ENCODE measurements around the gene CNTNAP2.

CNTNAP2 gene

GRCh38 chr7:146319629-146320028, 203.0 kb downstream of the CNTNAP2 start:
- no peak for DNase-seq

DNA sequence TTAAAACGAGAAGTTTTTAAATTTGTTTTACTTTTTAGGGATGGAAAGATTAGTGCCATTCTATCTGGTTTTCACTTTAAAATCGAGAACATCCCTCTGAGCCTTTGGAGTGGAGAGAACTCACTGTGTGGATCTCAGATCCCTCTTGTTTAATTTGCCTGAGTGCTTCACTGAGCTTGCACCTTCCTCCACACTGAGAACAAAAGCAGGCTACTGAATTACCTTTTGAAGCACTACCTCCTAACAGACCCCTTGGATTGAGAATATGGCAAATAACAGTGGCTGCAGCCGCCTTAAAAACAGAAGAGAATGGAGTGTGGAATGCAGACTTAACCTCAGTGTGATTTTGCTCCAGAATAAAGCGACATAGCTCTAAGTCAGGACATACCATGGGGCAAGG, 204.7 kb downstream of the CNTNAP2 start:
- no peak for DNase-seq

GRCh38 chr7:146331369-146331768, 214.8 kb downstream of the CNTNAP2 start:
- DNase-seq, result no peak

DNA sequence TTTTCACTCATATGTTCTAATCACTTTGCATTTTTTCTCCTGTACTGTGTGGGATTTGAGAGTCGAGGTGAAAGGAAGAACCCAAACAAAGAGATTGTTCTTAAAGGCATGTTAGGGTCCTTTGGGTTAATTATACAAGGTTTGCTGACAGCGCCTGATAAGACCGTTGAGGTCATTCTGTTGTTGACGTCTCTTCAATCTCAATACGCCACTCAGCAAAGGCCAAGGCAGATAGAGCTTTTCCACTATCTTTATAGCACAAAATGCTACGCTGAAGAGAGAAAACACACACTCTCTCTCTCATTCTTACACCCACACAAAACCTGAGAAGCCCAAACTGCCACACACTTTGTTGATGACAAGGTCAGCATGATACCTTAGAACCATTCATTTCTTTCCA, 228.7 kb downstream of the CNTNAP2 start:
- no peak for DNase-seq

DNA sequence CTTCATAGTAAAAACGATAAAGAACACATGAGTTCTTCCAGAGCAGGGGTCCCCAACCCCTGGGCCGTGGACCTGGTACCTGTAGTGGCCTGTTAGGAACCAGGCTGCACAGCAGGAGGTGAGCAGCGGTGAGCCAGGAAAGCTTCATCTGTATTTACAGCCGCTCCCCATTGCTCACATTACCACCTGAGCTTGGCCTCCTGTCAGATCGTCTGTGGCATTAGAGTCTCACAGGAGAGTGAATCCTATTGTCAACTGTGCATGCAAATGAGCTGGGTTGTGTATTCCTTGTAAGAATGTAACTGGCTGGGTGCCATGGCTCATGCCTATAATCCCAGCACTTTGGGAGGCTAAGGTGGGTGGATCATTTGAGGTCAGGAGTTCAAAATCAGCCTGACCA, 229.5 kb downstream of the CNTNAP2 start:
- peak in 1 of 2 experiments; percentile 35 for DNase-seq

DNA sequence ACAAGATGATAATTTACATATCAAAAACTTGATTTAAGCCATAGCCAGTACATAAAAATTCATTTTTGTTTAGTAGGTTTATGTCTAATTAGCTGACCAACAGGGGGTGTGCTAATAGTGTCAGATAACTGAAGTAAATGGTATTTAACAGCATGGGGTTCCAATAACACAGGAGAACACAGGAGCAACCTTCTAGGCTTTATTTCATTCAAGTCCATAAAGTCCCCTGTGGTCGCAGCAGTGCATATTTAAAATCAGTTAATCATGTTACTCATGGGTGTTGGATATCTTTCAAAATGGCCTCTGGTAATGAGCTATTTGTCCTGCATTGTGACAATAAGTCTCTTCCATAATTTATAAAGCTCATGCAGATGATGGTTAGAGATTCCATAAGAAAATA, 238.6 kb downstream of the CNTNAP2 start:
- DNase-seq, result peak in 1 of 2 experiments; percentile 44

GRCh38 chr7:146359176-146359575, 242.6 kb downstream of the CNTNAP2 start:
- DNase-seq, result no peak

- no peak for DNase-seq
Observed at GRCh38 chr7:146366938-146367337, 250.3 kb downstream of the CNTNAP2 start.

DNA sequence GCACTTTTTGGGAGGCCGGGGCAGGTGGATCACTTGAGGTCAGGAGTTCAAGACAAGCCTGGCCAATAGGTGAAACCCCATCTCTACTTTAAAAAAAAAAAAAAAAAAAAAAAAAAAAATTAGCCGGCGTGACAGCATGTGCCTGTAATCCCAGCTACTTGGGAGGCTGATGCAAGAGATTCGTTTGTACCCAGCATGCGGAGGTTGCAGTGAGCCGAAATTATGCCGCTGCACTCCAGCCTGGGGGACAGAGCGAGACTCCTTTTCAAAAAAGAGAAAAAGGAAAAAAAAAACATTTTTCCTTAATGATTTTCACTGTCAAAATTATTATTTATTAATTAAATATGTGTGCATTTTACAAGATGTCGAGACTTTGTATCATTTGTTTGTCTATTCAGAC, 253.6 kb downstream of the CNTNAP2 start:
- no peak for DNase-seq

DNA sequence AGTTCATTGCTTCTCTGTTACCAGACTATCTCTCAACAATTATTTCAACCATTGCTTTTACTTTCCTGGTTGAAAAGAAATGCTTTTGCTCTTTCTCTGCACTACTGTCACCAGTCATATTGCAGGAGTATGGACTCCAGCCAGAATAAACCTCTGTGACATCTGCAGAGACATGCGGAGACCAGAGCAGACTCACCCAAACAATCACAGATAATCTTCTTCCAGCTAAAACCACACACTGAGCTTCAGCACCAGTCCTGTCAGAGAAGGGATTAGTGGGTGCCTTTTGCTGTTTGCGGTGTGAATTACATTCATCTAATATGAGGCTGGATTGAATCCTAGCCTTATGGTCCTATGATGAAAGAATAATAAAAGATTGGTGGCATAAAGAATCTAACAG, 258.6 kb downstream of the CNTNAP2 start:
- peak; percentile 23 to 55 for DNase-seq

- no peak for DNase-seq
Observed at GRCh38 chr7:146378196-146378595, 261.6 kb downstream of the CNTNAP2 start.

GRCh38 chr7:146387140-146387539, 270.5 kb downstream of the CNTNAP2 start:
- no peak for DNase-seq

- DNase-seq, result no peak
Observed at GRCh38 chr7:146388928-146389327, 272.3 kb downstream of the CNTNAP2 start.

DNA sequence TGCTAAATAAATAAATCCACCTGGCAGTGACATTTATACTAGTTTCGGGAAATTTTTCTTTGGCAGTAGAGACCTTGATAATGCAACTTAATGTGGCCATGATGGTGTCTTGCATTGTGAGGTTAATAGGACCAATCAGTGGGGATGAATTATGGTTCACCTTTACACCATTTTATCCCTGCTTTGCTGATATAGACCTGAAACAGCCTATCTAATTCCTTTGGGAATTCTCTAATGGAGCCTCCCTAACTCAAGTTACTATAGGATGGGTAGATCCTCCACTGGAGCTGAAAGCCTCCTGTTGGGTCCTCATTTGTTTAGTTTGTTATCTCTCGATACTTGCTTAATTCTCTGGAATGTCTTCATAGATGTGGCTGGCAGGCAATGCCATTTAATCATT, 276.7 kb downstream of the CNTNAP2 start:
- no peak for DNase-seq

- DNase-seq, result no peak
Observed at GRCh38 chr7:146397141-146397540, 280.5 kb downstream of the CNTNAP2 start.

- no peak for DNase-seq
Observed at GRCh38 chr7:146401939-146402338, 285.3 kb downstream of the CNTNAP2 start.

GRCh38 chr7:146405737-146406136, 289.1 kb downstream of the CNTNAP2 start:
- no peak for DNase-seq

- DNase-seq, result no peak
Observed at GRCh38 chr7:146411975-146412374, 295.4 kb downstream of the CNTNAP2 start.

GRCh38 chr7:146412781-146413180, 296.2 kb downstream of the CNTNAP2 start:
- DNase-seq, result no peak

GRCh38 chr7:146414373-146414772, 297.8 kb downstream of the CNTNAP2 start:
- DNase-seq, result no peak

DNA sequence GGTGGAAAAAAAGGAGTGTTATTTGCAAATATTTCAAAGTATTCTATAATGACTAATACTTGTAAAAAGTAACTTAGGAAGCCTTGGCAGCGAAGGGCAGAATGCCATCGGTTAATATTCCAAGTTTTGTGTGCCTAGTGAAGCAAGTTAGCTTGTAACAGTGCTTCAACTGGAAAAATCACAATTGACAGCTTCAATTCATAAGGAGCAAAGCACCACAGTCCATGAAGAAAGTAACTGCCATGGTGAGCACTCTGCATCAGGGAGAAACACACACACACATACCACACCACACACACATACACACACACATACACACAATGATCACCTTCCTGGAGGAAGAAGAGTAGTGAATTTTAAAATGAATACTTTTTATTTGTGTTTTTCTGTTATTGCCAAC, 298.3 kb downstream of the CNTNAP2 start:
- no peak for DNase-seq

DNA sequence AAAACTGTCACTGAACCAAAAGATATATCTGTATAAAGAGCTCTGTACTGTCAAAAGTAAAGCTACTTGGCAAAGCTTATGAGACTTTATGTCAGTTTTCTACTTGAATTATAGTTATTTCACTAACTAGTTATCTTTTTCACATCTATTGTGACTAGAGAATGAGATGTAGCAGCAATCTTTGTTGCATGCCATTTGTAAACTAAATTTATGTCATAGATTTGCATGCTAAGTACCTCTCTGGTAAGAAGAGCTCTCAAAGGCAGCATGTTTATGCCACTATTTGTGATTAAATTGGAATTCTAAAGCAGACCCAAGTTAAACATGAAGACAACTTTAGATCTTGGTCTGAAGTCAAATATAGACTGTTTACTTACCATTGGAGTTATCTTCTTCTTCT, 300.6 kb downstream of the CNTNAP2 start:
- no peak for DNase-seq

DNA sequence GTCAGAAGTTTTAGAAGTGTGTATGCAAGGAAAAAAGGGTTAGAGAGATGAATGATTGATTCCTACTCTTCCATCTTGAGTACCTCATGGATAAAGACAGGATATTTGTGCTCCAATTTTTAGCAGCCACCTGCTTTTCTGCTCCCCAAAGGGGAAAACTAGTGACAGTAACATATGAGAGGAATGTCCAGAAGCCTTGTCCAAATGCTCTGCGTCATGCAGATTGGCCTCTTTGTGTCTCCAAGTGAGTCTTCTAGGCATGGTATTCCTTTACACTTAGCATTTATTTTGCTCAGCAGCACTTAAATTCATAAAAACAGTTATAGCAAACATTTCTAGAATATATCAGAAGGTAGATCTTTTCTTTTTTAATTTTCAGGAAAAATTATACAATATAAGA, 306.8 kb downstream of the CNTNAP2 start:
- no peak for DNase-seq

DNA sequence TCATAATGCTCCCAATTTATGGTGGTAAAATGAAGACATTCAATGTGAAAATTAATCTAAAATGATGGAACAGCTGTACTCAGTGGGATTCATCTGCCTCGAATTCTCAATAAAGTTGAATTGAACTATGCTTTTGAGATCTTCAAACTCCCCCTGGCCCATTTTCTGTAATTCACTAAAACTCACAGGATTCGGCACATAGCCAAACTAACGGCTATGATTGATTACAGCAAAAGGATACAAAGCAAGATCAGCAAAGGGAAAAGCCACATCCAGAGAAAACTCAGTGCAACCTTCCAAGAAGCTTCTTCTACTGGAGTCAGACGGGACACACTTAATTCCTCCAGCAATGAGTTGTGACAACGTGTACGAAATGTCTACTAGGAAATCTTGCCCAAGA, 307.5 kb downstream of the CNTNAP2 start:
- DNase-seq, result no peak

GRCh38 chr7:146433501-146433900, 316.9 kb downstream of the CNTNAP2 start:
- no peak for DNase-seq

GRCh38 chr7:146443102-146443501, 326.5 kb downstream of the CNTNAP2 start:
- no peak for DNase-seq
